Fibroblast of pulmonary artery (primary cell): ENCODE results near the gene TSHZ2.

Experiments
- DNase-seq: peaks from one replicate; pipeline ENCODE4 v3.0.0-alpha.2; 2010; ENCODE audit warnings: low read depth
- H3K4me3 ChIP-seq: replicated peaks from 2 replicates; pipeline ENCODE4 v1.5.1; 2011; ENCODE audit warnings: low read depth, mild to moderate bottlenecking, control low read depth, low read length, moderate library complexity
- CTCF ChIP-seq: IDR thresholded peaks from 2 replicates; pipeline ENCODE4 v1.5.1; 2011; ENCODE audit warnings: mild to moderate bottlenecking, control low read depth, low read length, inconsistent platforms; ENCODE audit errors: missing control alignments

The TSHZ2 gene

DNA sequence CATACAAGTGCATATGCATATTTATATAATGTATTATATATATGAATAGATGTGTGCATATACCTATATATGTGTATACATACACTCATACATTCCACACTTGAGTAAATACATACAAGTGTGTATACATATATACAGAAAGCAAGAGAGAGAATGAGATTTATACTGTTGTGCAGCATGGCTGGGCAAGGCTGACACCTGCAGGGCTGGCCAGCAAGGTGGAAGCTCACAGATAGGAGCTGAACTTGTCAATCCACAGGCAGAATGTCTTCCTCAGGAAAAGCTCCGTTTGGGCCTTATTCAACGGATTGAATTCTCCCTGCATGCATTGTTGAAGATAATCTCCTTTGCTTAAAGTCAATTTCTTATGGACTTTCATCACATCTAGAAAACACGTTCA is 364.7 kb downstream of the TSHZ2 start:
- no peak overlapping the region for H3K4me3 ChIP-seq
- no peak for DNase-seq
- TF ChIP-seq CTCF, result no peak

- TF ChIP-seq CTCF, result no peak
- no peak overlapping the region for H3K4me3 ChIP-seq
- DNase-seq, result no peak
Measured at GRCh38 chr20:53337390-53338101, 365.4 kb downstream of the TSHZ2 start.

DNA sequence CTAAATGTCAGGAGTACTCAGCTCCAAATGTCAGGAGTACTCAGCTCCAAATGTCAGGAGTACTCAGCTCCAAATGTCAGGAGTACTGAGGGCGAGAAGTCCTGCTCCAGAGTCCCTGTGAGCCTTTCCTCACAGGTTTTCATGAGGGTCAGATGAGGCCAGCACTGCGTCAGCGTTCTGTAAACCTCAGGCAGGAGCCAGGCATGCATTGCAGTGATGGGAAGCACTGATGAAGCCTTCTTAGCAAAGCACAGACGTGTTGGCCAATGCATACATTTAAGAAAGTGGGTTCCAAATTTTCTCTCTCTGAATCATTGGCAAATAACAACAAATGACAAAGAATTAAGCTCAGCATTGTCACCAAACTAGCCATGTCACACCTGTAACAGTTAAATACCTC is 366.6 kb downstream of the TSHZ2 start:
- no peak for TF ChIP-seq CTCF
- DNase-seq, result no peak
- no peak overlapping the region for H3K4me3 ChIP-seq

GRCh38 chr20:53342429-53342828 is 370.3 kb downstream of the TSHZ2 start:
- DNase-seq, result no peak
- H3K4me3 ChIP-seq, result no peak overlapping the region
- no peak for TF ChIP-seq CTCF

GRCh38 chr20:53343448-53343847 is 371.3 kb downstream of the TSHZ2 start:
- TF ChIP-seq CTCF, result no peak
- no peak for DNase-seq
- no peak overlapping the region for H3K4me3 ChIP-seq

GRCh38 chr20:53344891-53345290 is 372.7 kb downstream of the TSHZ2 start:
- no peak for TF ChIP-seq CTCF
- H3K4me3 ChIP-seq, result no peak overlapping the region
- DNase-seq, result no peak
